Myocyte (in vitro differentiated cells): ENCODE data around the gene SPATA12. TPM values are rescaled to one million over a fixed set of nuclear protein-coding genes. Genes with fewer than 3 reads are reported as not detected.

Experiments
- DNase-seq: peaks from one replicate; pipeline ENCODE4 v3.0.0-alpha.2; 2012; ENCODE audit warnings: low read depth
- total RNA-seq: library from RNA; depleted of rRNA; stranded (reverse); fragments of >200 nt; gene quantifications from 2 replicates; pipeline ENCODE4 v1.2.3, GENCODE V29; 2014

The SPATA12 gene
- total RNA-seq, 1 donor from 2014 or later = 0.19 TPM

DNA sequence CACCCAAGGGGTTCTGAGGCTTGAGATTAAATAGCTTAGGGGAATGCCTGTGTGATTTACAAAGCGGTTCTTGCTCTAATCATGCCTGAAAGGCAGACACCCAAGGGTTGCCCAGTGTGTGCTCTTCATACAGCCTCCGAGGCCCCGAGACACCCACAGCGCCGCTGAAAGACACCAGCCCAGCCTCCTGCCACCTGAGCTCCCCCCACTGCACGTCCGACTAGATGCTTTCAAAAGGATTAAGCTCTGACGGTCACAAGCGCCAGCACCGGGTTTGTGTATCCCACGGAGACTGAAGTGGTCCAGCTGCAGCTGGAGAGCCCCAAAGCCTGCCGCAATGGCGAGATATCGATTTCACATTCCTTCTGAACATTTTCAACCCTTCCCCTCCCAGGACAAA, 50.3 kb downstream of the SPATA12 start:
- no peak for DNase-seq

DNA sequence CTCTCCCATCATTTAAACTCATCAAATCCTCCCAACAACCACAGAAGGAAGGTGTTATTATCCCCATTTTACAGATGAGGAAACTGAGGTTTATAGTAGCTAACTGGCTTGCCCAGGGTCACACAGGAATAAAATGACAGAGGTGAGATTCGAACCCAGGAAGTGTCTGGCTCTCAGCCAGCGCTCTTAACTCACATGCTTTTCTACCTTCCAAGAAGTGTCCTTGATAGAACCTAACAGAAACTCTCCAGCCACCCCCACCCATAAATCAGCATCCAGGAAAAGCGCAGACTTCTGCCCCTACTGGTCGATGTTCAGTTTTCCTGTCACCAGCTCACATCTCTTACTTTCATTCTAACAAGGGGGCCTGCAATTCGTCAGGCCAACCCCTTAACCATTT, 51.7 kb downstream of the SPATA12 start:
- no peak for DNase-seq

DNA sequence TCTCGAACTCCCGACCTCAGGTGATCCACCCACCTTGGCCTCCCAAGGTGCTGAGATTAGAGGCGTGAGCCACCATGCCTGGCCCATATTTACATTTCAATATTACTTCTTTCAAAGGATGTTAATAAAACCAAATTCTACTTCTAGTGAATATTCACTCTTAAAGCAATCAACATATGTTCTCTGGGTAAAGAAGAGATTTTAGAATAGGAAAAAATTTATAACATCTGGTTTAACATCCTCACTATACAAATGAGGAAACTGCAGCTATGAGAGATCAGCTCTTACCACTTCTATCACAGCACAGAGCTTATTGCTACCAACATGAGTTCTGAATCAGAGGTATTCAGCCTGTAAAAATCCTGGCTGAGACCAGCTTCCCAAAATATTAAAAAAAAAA, 56.0 kb downstream of the SPATA12 start:
- DNase-seq = no peak

DNA sequence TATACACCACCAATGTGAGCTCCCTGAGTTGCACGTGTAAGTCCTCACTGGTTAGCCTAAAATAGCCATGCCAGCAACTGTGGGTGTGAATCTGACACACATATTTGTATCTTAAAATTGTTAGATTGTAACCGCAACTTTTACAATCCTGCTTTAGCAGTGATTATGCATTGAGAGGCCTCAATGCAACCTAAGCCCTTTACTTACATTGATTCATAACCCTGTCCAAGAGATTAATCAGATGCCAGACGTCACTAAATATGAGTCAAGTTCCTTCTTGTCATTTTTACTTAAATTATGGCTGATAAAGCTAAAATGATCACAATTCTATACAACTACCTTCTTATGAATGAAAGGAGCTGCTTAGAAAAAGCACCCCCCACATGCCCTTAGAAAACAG, 57.8 kb downstream of the SPATA12 start:
- DNase-seq = no peak

DNA sequence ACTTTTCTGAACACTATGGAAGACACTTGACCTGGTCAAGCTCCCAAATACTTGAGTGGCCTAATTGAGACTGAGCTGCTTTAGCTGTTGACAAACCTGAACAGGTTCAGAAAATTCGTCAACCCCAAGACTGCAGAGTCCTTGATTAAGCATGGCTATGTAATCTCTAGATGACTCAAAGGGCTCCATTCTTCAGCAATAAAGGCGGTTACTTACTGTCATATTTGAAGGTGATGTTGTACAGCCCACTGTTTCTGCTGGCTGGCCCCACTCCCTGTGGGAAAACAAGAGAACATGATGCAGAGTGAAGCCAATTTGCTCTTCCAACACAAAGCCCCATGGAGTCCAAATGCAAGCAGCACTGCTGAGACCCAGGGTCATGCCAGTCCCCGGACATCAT, 59.6 kb downstream of the SPATA12 start:
- DNase-seq = no peak

DNA sequence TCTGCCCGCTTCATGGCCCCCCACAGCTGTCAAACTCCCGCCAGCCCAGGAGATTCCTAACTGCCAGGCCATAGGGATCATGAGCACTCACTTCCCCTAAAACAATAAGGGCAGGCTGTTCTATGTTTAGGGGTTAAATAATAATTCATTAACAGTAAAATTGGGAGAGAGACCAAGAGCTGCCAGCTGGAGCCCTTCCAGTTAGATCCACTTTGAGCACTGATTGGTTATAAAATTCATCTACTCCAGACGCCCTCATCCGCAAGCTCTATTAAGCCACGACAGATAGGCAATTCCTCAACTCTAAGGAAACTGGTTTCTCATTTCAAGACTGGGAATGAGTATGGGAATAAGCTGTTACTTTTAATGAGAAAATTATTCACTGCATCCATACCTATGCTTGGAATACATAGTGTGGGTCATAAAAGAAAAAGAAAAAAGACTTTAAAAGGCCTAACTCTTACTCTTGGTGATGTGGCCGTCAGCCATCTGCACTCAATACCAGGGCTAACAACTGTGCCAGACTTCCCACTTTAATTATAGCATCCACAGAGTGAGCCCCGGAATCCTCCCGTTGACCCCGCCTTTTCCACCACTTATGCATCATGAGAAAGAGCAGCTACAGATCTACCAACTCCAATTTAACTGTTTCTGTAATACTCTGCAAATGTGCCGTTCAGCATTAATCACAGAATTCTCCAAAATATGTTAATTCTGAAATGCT, 60.1 kb downstream of the SPATA12 start:
- DNase-seq = no peak

Other genes starting within 250 kb of the SPATA12 start
- 0.56 and 0.73 TPM in 2 replicates for gene IL17RD, start 104.7 kb downstream of the SPATA12 start, total RNA-seq
- 0.59 and 0.73 TPM in 2 replicates for gene HESX1, start 139.3 kb downstream of the SPATA12 start, total RNA-seq
- gene APPL1, start 167.1 kb downstream of the SPATA12 start, total RNA-seq = 35.7 and 42.9 TPM in 2 replicates
- gene ASB14, start 232.0 kb downstream of the SPATA12 start, total RNA-seq = 0.05 and 5.6 TPM in 2 replicates